Kidney capillary endothelial cell (primary cell): ENCODE results near the gene ZNF28.
A peak's percentile ranks its signal among the peaks of the same experiment; 100 is the strongest.
"Not testable (repeated sequence)": the region's sequence is repeated elsewhere in the genome, so short reads cannot be mapped to it uniquely, and the experiment has no call there.

Experiments used
- DNase-seq: peaks from one replicate; pipeline ENCODE4 v3.0.0-alpha.2; 2018; ENCODE audit warnings: low spot score

ZNF28 gene

GRCh38 chr19:52821204-52821960 is at the start of gene ZNF28:
Gene ZNF28, minus strand, starts transcription at chr19:52821633. Its CDS starts 3,675 bp downstream, at chr19:52817958.
- not testable (repeated sequence) for DNase-seq

GRCh38 chr19:52868031-52868430 is 46.6 kb upstream of the ZNF28 start:
- not testable (repeated sequence) for DNase-seq

- DNase-seq = peak; percentile 51
Observed at GRCh38 chr19:52857378-52858191, 36.2 kb upstream of the ZNF28 start, which contains the start of gene ZNF468. Gene ZNF468, minus strand, starts transcription at chr19:52857619. Its CDS starts 3,347 bp downstream, at chr19:52854272.

- DNase-seq = not testable (repeated sequence)
Observed at GRCh38 chr19:52856540-52857377, 35.3 kb upstream of the ZNF28 start.

GRCh38 chr19:52847352-52847751 is 25.9 kb upstream of the ZNF28 start:
- not testable (repeated sequence) for DNase-seq

GRCh38 chr19:52840825-52841465 is 19.5 kb upstream of the ZNF28 start:
- DNase-seq = not testable (repeated sequence)

- DNase-seq = not testable (repeated sequence)
Observed at GRCh38 chr19:52834289-52834688, 12.9 kb upstream of the ZNF28 start.

- not testable (repeated sequence) for DNase-seq
Observed at GRCh38 chr19:52833541-52833940, 12.1 kb upstream of the ZNF28 start.

- DNase-seq = not testable (repeated sequence)
Observed at GRCh38 chr19:52829866-52830265, 8.4 kb upstream of the ZNF28 start.

- no peak for DNase-seq
Observed at GRCh38 chr19:52825765-52826164, 4.3 kb upstream of the ZNF28 start.

GRCh38 chr19:52823676-52824075 is 2.2 kb upstream of the ZNF28 start:
- no peak for DNase-seq

GRCh38 chr19:52820472-52821203 is 795 bp downstream of the ZNF28 start:
- not testable (repeated sequence) for DNase-seq

- DNase-seq = no peak
Observed at GRCh38 chr19:52809801-52810200, 11.6 kb downstream of the ZNF28 start.

- DNase-seq = not testable (repeated sequence)
Observed at GRCh38 chr19:52799950-52800640, 21.3 kb downstream of the ZNF28 start.

GRCh38 chr19:52789440-52789839 is 32.0 kb downstream of the ZNF28 start:
- DNase-seq = no peak

GRCh38 chr19:52786464-52787354 is 34.7 kb downstream of the ZNF28 start, which contains the start of gene ZNF600:
Gene ZNF600, minus strand, starts transcription at chr19:52786791. Its CDS starts 7,903 bp downstream, at chr19:52778888.
- DNase-seq = peak; percentile 14

- DNase-seq = no peak
Observed at GRCh38 chr19:52786078-52786463, 35.4 kb downstream of the ZNF28 start.

- DNase-seq = no peak
Observed at GRCh38 chr19:52785506-52785905, 35.9 kb downstream of the ZNF28 start.

GRCh38 chr19:52782864-52783263 is 38.6 kb downstream of the ZNF28 start:
- DNase-seq = not testable (repeated sequence)
